ENCODE measurements around the gene ACO1. TPM values are rescaled to one million over a fixed set of nuclear protein-coding genes. Genes with fewer than 3 reads are reported as not detected.

Gene ACO1
- polyA plus RNA-seq, 1 donor from 2014 or later: 16.5 TPM

- H3K9me2 ChIP-seq (ENCODE audit: insufficient read depth, low read length): no peaks in the 10 kb centered on the region
- no peaks in the 10 kb centered on the region for H3F3A ChIP-seq (ENCODE audit: insufficient read depth, low read length, poor library complexity, severe bottlenecking)
- no peak overlapping the region for H3K4me3 ChIP-seq (ENCODE audit: low read length)
- TF ChIP-seq REST (IDR thresholded peaks at IDR 0.05; ENCODE audit: borderline replicate concordance): no peak
- TF ChIP-seq MXI1 (conservative IDR thresholded peaks at IDR 0.05; ENCODE audit: poor library complexity, severe bottlenecking): no peak
- no peak for TF ChIP-seq POLR2AphosphoS5 (IDR thresholded peaks at IDR 0.05)
- TF ChIP-seq TAF1 (IDR thresholded peaks at IDR 0.05; ENCODE audit: low read depth): no peak
- no peak for TF ChIP-seq RAD21 (conservative IDR thresholded peaks at IDR 0.05)
- no peak for TF ChIP-seq SMC3 (conservative IDR thresholded peaks at IDR 0.05; ENCODE audit: poor library complexity)
- TF ChIP-seq EP300 (conservative IDR thresholded peaks at IDR 0.05; ENCODE audit: poor library complexity, severe bottlenecking): no peak
- TF ChIP-seq EZH2 (IDR thresholded peaks at IDR 0.05; ENCODE audit: borderline replicate concordance, insufficient read depth, low read length, poor library complexity, severe bottlenecking): no peak
- TF ChIP-seq CTCF (IDR thresholded peaks at IDR 0.05; ENCODE audit: poor library complexity, severe bottlenecking): no peak
- H3K79me2 ChIP-seq (replicated peaks; ENCODE audit: insufficient read depth, low read length): no peaks in the 10 kb centered on the region
- H3K36me3 ChIP-seq (ENCODE audit: insufficient read depth, low read length): no peaks in the 10 kb centered on the region
- no peaks in the 10 kb centered on the region for H3K27me3 ChIP-seq (ENCODE audit: insufficient read depth, low read depth, low read length)
- no peaks in the 10 kb centered on the region for H4K20me1 ChIP-seq (ENCODE audit: insufficient read depth)
- H3K9me3 ChIP-seq (ENCODE audit: low read length): no peaks in the 10 kb centered on the region
- H3K4me2 ChIP-seq (ENCODE audit: low read length): no peak overlapping the region
- no peak overlapping the region for H3K27ac ChIP-seq (ENCODE audit: low read length)
- H2AFZ ChIP-seq (ENCODE audit: low read depth, low read length): no peak overlapping the region
- H3K9ac ChIP-seq (ENCODE audit: low read length): no peak overlapping the region
Observed at GRCh38 chr9:32456564-32456963, 72.1 kb downstream of the ACO1 start.

GRCh38 chr9:32463500-32464293, 79.3 kb downstream of the ACO1 start:
- Histone ChIP-seq H4K20me1 (ENCODE audit: insufficient read depth) (no peaks in the 10 kb centered on the region), H3F3A (ENCODE audit: insufficient read depth, low read length, poor library complexity, severe bottlenecking) (no peaks in the 10 kb centered on the region), H3K9ac (ENCODE audit: low read length) (no peak overlapping the region), H2AFZ (ENCODE audit: low read depth, low read length) (no peak overlapping the region), H3K9me2 (ENCODE audit: insufficient read depth, low read length) (no peaks in the 10 kb centered on the region), H3K4me2 (ENCODE audit: low read length) (no peak overlapping the region), H3K27ac (ENCODE audit: low read length) (no peak overlapping the region), H3K36me3 (ENCODE audit: insufficient read depth, low read length) (no peaks in the 10 kb centered on the region), H3K4me3 (ENCODE audit: low read length) (no peak overlapping the region), H3K9me3 (ENCODE audit: low read length) (no peaks in the 10 kb centered on the region), H3K27me3 (ENCODE audit: insufficient read depth, low read depth, low read length) (no peaks in the 10 kb centered on the region), H3K79me2 (replicated peaks; ENCODE audit: insufficient read depth, low read length) (no peaks in the 10 kb centered on the region)
- no peak for TF ChIP-seq MXI1 (conservative IDR thresholded peaks at IDR 0.05; ENCODE audit: poor library complexity, severe bottlenecking)
- TF ChIP-seq RAD21 (conservative IDR thresholded peaks at IDR 0.05): no peak
- no peak for TF ChIP-seq POLR2AphosphoS5 (IDR thresholded peaks at IDR 0.05)
- no peak for TF ChIP-seq TAF1 (IDR thresholded peaks at IDR 0.05; ENCODE audit: low read depth)
- no peak for TF ChIP-seq SMC3 (conservative IDR thresholded peaks at IDR 0.05; ENCODE audit: poor library complexity)
- TF ChIP-seq CTCF (IDR thresholded peaks at IDR 0.05; ENCODE audit: poor library complexity, severe bottlenecking): no peak
- no peak for TF ChIP-seq REST (IDR thresholded peaks at IDR 0.05; ENCODE audit: borderline replicate concordance)
- TF ChIP-seq EP300 (conservative IDR thresholded peaks at IDR 0.05; ENCODE audit: poor library complexity, severe bottlenecking): no peak
- no peak for TF ChIP-seq EZH2 (IDR thresholded peaks at IDR 0.05; ENCODE audit: borderline replicate concordance, insufficient read depth, low read length, poor library complexity, severe bottlenecking)

All from neural cell (in vitro differentiated cells).